Peyer's patch (tissue), 4 donors: ENCODE data around the gene RBM20.

Experiments
- POLR2A ChIP-seq, 2 donors: fragments of 450-650 bp; IDR thresholded peaks; one replicate each; pipeline ENCODE4 v1.5.1; 2017; ENCODE audit warnings: antibody characterized with exemption in 2 of 2, mild to moderate bottlenecking in 2 of 2, moderate library complexity in 2 of 2
- TF ChIP-seq, protein P1 (sequence below), 6 experiments: fragments of 450-650 bp in 4 of 6; fragments of 200-600 bp in 2 of 6; sonication (generic) in 1 of 6; IDR thresholded peaks; one replicate each; pipeline ENCODE4 v1.5.1; 2017 to 2019; ENCODE audit warnings: antibody characterized with exemption in 6 of 6, mild to moderate bottlenecking in 3 of 6, moderate library complexity in 1 of 6

DNA sequence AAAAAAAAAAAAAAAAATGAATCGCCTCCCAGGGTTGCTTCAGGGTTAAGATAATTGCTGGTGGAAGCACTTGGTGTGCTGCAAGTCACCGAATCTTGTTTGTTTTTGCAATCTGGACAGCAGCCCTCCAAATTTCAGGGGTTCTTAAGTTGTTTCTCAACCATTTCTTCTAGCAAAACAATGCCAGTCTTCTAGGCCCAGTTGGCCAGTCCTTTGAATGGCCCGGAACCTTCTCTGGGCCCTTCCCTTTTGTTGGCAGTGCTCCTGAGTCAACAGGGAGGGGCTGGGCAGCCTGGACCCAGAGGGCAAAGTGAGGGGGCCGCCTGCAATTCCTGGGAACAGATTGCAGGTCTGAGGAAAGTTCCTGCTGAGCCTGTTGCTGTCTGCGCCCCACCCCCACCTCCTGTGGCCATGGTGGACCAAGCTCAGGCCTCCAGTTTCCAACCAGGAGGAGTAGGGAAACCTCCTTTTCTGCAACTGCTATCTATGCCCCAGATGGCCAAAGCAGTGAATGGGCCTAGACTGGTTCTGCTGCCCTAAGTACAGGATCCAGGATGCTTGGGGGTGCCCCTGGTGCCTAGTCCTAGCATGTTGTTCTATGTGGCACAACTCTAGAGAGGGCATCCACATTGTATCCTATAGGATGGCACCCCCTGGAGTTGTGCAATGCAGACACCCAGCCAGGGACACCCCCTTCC, 196.2 kb downstream of the RBM20 start:
- TF ChIP-seq POLR2A (IDR thresholded peaks at IDR 0.05), result peak in 1 of 2 donors; percentile 46
- TF ChIP-seq, protein P1, sequence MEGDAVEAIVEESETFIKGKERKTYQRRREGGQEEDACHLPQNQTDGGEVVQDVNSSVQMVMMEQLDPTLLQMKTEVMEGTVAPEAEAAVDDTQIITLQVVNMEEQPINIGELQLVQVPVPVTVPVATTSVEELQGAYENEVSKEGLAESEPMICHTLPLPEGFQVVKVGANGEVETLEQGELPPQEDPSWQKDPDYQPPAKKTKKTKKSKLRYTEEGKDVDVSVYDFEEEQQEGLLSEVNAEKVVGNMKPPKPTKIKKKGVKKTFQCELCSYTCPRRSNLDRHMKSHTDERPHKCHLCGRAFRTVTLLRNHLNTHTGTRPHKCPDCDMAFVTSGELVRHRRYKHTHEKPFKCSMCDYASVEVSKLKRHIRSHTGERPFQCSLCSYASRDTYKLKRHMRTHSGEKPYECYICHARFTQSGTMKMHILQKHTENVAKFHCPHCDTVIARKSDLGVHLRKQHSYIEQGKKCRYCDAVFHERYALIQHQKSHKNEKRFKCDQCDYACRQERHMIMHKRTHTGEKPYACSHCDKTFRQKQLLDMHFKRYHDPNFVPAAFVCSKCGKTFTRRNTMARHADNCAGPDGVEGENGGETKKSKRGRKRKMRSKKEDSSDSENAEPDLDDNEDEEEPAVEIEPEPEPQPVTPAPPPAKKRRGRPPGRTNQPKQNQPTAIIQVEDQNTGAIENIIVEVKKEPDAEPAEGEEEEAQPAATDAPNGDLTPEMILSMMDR (IDR thresholded peaks at IDR 0.05), result no peak
